Epithelial cell of esophagus (primary cell): ENCODE results near the gene RNASE8.

Experiments used
- DNase-seq: peaks from one replicate; pipeline ENCODE4 v3.0.0; 2010; ENCODE audit warnings: low read depth
- H3K4me3 ChIP-seq: 2 replicates; pipeline ENCODE4 v1.5.1; 2011; ENCODE audit warnings: mild to moderate bottlenecking, low read length, control low read depth
- TF ChIP-seq, protein P1 (sequence below): IDR thresholded peaks from 2 replicates; pipeline ENCODE4 v1.5.1; 2011; ENCODE audit warnings: low read depth, mild to moderate bottlenecking, low read length, control low read depth, inconsistent platforms; ENCODE audit not compliant: insufficient read depth; ENCODE audit errors: missing control alignments

Gene RNASE8

DNA sequence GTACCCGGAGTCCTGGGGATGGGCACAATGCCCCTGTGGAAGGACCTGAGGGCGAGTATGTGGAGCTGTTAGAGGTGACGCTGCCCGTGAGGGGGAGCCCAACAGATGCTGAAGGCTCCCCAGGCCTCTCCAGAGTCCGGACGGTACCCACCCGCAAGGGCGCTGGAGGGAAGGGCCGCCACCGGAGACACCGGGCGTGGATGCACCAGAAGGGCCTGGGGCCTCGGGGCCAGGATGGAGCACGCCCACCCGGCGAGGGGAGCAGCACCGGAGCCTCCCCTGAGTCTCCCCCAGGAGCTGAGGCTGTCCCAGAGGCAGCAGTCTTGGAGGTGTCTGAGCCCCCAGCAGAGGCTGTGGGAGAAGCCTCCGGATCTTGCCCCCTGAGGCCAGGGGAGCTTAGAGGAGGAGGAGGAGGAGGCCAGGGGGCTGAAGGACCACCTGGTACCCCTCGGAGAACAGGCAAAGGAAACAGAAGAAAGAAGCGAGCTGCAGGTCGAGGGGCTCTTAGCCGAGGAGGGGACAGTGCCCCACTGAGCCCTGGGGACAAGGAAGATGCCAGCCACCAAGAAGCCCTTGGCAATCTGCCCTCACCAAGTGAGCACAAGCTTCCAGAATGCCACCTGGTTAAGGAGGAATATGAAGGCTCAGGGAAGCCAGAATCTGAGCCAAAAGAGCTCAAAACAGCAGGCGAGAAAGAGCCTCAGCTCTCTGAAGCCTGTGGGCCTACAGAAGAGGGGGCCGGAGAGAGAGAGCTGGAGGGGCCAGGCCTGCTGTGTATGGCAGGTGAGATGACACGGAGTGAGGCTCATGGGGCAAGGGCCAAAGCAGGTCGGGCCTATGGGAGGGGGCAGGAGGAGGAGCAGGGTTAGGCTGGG, 17.0 kb downstream of the RNASE8 start:
- DNase-seq = no peak
- TF ChIP-seq, protein P1, sequence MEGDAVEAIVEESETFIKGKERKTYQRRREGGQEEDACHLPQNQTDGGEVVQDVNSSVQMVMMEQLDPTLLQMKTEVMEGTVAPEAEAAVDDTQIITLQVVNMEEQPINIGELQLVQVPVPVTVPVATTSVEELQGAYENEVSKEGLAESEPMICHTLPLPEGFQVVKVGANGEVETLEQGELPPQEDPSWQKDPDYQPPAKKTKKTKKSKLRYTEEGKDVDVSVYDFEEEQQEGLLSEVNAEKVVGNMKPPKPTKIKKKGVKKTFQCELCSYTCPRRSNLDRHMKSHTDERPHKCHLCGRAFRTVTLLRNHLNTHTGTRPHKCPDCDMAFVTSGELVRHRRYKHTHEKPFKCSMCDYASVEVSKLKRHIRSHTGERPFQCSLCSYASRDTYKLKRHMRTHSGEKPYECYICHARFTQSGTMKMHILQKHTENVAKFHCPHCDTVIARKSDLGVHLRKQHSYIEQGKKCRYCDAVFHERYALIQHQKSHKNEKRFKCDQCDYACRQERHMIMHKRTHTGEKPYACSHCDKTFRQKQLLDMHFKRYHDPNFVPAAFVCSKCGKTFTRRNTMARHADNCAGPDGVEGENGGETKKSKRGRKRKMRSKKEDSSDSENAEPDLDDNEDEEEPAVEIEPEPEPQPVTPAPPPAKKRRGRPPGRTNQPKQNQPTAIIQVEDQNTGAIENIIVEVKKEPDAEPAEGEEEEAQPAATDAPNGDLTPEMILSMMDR = no peak
- H3K4me3 ChIP-seq = no peak overlapping the region

- TF ChIP-seq, protein P1 = no peak
- no peak overlapping the region for H3K4me3 ChIP-seq
- no peak for DNase-seq
These were observed 18.3 kb downstream of the RNASE8 start for GRCh38 chr14:21075719-21076437.

DNA sequence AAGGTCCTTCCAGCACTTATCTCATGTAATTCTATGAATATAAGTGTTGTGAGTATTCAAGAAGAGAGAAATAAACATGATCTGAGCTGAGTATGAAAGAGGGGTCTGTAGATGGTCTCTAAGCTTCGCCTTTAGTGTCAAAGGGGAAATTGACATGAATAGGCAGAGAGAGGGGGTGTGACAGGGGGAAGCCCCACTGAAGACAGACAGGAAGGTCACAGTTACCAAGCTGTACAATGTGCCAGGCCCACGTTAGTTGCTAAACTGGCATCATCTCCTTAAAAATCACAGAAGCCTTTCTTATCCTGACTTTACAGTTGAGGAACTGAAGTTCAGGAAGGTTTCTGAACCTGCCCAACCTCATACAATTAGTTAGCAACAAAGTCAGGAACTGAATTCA, 20.1 kb downstream of the RNASE8 start:
- TF ChIP-seq, protein P1 = no peak
- DNase-seq = no peak
- H3K4me3 ChIP-seq = no peak overlapping the region

- DNase-seq = no peak
- H3K4me3 ChIP-seq = no peak overlapping the region
- TF ChIP-seq, protein P1 = no peak
These were observed 20.7 kb downstream of the RNASE8 start for GRCh38 chr14:21078287-21078686.

GRCh38 chr14:21078726-21079125, 21.1 kb downstream of the RNASE8 start:
- TF ChIP-seq, protein P1 = no peak
- no peak for DNase-seq
- no peak overlapping the region for H3K4me3 ChIP-seq

GRCh38 chr14:21081521-21082142, 24.0 kb downstream of the RNASE8 start:
- TF ChIP-seq, protein P1 = no peak
- no peak overlapping the region for H3K4me3 ChIP-seq
- no peak for DNase-seq
